ENCODE measurements around the gene FDX1. TPM values are rescaled to one million over a fixed set of nuclear protein-coding genes. Genes with fewer than 3 reads are reported as not detected.

Gene FDX1
- total RNA-seq, 1 experiment from 2014 or later: 9.9 TPM

- peak; percentile 57 for ATAC-seq
Measured at GRCh38 chr11:110505528-110506284, 76.0 kb downstream of the FDX1 start.

More at GRCh38 chr11:110505528-110506284, 76.0 kb downstream of the FDX1 start:
- H3K4me1 Mint-ChIP-seq: no peaks in the 10 kb centered on the region
- POLR2A ChIA-PET: no interaction called here
- CTCF ChIA-PET: interaction anchor here (0.5 to 2.1 kb wide), 3 partner anchors 27 to 71 kb away, joined by 3 to 9 read pairs (median 3); no protein-coding TSS in a partner anchor
- H3K27ac Mint-ChIP-seq: no peak overlapping the region
- TF ChIP-seq STAT6 (CRISPR knock-in tag; conservative IDR thresholded peaks at IDR 0.05; ENCODE audit: low read depth): no peak
- TF ChIP-seq ZNF121 (CRISPR knock-in tag; IDR thresholded peaks at IDR 0.05): no peak
- no peak for TF ChIP-seq ZNF425 (CRISPR knock-in tag; conservative IDR thresholded peaks at IDR 0.05)
- TF ChIP-seq ZNF671 (CRISPR knock-in tag; IDR thresholded peaks at IDR 0.05): no peak
- no peak for TF ChIP-seq MXD4 (CRISPR knock-in tag; IDR thresholded peaks at IDR 0.05; ENCODE audit: borderline replicate concordance)
- no peak for TF ChIP-seq CDX4 (CRISPR knock-in tag; IDR thresholded peaks at IDR 0.05; ENCODE audit: borderline replicate concordance)
- TF ChIP-seq ZNF263 (CRISPR knock-in tag; IDR thresholded peaks at IDR 0.05; ENCODE audit: low read depth): no peak
- TF ChIP-seq HMGXB4 (CRISPR knock-in tag; IDR thresholded peaks at IDR 0.05): no peak
- TF ChIP-seq SP1 (CRISPR knock-in tag; conservative IDR thresholded peaks at IDR 0.05): no peak
- TF ChIP-seq RELA (CRISPR knock-in tag; IDR thresholded peaks at IDR 0.05; ENCODE audit: borderline replicate concordance): no peak
- no peak for TF ChIP-seq AFF4 (CRISPR knock-in tag; IDR thresholded peaks at IDR 0.05; ENCODE audit: borderline replicate concordance)
- TF ChIP-seq MAX (CRISPR knock-in tag; IDR thresholded peaks at IDR 0.05): no peak
- no peak overlapping the region for H3K4me3 Mint-ChIP-seq
- H3K36me3 Mint-ChIP-seq: no peaks in the 10 kb centered on the region
- no peaks in the 10 kb centered on the region for H3K9me3 Mint-ChIP-seq
- H3K27me3 Mint-ChIP-seq (ENCODE audit: low read depth): no peaks in the 10 kb centered on the region
- no peak for DNase-seq (ENCODE audit: low spot score)

Data from WTC11 (cell line).